ENCODE measurements around the gene CIZ1.
A peak's percentile ranks its signal among the peaks of the same experiment; 100 is the strongest.

CIZ1 gene

GRCh38 chr9:128124451-128124850, 66.9 kb downstream of the CIZ1 start:
- no peak for DNase-seq

- no peak for DNase-seq
These were observed 67.8 kb downstream of the CIZ1 start for GRCh38 chr9:128123451-128124080.

- DNase-seq = no peak
These were observed 68.6 kb downstream of the CIZ1 start for GRCh38 chr9:128122809-128123175.

GRCh38 chr9:128121924-128122808, 69.2 kb downstream of the CIZ1 start:
- DNase-seq = no peak

GRCh38 chr9:128121466-128121810, 69.9 kb downstream of the CIZ1 start:
- no peak for DNase-seq

GRCh38 chr9:128120741-128121465, 70.5 kb downstream of the CIZ1 start:
- DNase-seq = no peak

GRCh38 chr9:128120061-128120740, 71.2 kb downstream of the CIZ1 start:
- no peak for DNase-seq

GRCh38 chr9:128118971-128119665, 72.3 kb downstream of the CIZ1 start:
- DNase-seq = no peak

GRCh38 chr9:128118472-128118857, 72.9 kb downstream of the CIZ1 start:
- DNase-seq = no peak

- peak; percentile 34 for DNase-seq
These were observed 73.5 kb downstream of the CIZ1 start for GRCh38 chr9:128117613-128118471.

GRCh38 chr9:128116104-128117083, 75.0 kb downstream of the CIZ1 start:
- DNase-seq = no peak

All from NCI-H2081 treated with DMSO at 0.1 percent for 48 hours (cell line).